HG03571 (cell line): ENCODE data around the gene BCL2L13.

Experiments used
- ATAC-seq: cut with Tn5 transposase; IDR thresholded peaks from one replicate; pipeline ENCODE4 v1.9.1; 2021; ENCODE audit not compliant: unreplicated experiment

Gene BCL2L13

DNA sequence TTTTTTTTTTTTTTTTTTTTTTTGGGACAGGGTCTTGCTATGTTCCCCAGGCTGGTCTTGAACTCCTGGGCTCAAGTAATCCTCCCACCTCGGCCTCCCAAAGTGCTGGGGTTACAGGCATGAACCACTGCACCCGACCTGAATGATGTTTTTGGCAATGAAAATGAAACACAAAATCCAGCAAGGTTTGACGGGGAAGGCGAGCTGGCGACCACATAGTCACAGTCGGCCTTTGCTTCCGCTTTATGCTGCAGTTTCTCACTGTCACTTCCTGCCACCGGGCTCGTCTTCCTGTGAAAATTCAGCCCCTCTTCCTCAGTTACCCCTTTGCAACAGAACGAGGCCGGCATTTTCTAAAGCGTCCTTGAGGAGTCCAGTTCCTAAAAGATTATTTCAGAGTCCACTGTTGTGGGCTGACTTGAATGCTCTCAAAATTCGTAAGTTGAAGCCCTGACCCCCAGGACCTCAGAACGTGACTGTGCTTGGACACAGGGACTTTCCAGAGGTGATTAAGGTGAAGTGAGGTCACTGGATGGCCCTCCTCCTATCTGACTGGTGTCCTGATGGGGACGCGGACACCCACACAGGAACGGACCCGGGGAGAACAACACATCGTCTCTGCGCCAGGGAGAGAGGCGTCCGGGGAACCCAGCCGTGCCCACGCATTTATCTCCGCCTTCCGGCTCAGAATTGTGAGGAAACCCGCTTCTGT, 138.6 kb downstream of the BCL2L13 start:
- ATAC-seq, result peak; percentile 20

DNA sequence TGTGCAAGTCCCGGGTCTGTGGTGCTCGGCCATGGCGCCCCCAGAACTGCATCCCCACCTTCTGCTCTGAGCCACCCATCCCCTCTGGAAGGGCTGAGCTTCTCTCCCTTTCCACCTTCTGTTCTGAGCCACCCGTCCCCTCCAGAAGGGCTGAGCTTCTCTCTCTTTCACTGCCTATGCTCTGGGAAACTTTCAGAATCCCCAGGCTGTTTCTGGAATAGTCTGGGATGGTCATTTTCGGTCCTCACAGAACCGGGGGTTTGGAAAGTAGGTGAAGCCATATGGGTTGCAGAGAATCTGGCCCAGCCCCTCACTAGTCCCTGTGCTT, 139.1 kb downstream of the BCL2L13 start:
- ATAC-seq, result no peak

DNA sequence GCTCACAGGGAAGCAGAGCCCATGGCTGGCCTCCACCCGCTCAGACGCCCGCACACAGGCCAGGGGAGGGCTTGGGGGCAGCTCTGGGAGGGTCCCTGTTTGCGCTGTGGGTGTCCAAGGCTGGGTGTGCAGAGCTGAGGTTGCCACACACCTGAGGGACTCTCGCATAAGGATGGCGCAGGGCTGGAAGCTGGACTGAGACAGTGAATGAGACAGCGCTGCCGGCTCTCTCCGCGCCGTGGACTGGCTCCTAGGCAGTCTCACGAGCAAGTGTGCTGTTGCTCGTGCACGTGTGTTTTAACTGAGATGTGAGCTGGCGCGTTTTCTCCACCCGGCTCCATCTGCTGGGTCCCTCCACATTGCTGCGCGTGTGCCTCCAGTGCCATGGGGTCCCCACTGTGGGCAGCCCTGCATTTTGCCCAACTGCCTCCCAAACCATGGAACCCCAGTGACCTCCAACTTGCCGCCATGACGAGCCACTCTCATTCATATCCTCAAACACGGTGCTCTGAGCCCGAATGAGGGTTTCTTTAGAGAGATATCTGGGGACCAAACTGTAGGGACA, 139.9 kb downstream of the BCL2L13 start:
- no peak for ATAC-seq

DNA sequence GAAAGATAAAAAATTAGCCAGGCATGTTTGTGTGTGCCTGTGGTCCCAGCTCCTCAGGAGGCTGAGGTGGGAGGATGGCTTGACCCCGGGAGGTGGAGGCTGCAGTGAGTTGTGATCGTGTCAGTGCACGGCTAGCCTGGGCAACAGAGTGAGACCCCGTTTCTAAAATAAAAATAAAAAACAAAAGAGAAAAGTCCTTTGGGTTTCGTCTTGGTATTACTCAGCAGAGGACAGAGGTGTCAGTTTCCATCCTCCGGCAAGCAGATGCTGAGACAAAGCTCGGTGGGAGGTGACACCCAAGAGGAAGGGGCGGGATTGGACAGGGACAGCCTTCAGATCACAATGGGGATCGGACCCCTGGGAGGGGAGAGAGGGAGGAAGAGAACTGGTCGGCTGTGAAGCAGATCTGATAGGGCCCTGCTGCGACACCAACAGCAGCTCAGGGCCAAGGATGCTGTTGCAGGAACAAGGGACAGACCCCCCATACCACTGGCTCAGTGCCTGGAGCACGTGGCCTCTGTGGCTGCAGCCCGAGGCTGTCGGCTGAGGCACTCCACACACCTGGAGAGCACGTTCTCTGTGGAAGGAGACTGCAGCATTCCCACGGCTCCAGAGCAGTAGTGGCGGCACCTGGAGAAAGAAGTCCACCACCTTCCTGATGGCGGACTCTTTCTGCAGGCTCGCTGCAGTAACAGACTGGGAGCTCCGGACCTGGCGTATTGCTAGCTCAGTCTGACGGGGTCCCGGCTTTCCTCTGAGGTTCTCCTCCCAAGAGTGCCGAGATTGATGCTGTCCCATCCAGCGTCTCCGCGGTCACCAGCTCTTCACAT, 140.9 kb downstream of the BCL2L13 start:
- peak; percentile 31 for ATAC-seq

DNA sequence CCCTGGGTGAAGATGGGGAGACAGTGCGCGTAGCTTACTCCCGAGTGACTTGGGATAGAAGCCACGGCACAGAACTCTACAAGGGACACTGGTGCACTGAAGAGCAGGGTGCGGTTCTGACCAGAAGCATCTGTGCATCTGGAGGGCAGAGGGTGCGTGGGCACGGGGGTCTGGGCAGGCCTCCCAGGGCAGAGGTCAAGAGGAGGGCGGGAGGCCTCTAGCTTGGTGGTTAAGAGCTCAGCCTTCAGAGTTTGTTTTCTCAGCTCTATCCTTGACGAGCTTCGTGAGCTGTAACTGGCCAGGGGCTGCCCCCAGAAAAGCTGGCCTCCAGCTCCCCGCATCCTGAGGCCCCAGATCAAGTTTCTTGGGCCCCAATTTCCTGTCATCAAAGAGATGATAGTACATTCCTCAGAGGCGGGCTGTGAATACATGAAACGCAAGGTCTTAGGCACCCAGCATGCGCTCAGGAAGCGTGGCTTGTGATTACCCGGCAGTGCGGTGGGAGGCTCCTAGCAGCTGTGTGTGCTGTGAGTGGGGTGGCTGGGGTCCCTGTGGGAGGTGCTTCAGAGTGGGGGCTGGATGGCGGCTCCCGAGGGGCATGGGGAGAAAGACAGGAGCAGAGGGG, 141.7 kb downstream of the BCL2L13 start:
- no peak for ATAC-seq
